B cell (primary cell): ENCODE data around the gene RPL13A.

Experiments
- EZH2 ChIP-seq: IDR thresholded peaks from 2 replicates; pipeline ENCODE4 v1.6.1; 2012; ENCODE audit warnings: borderline replicate concordance, low read depth, mild to moderate bottlenecking, moderate library complexity, low read length; ENCODE audit not compliant: insufficient read depth, poor library complexity, severe bottlenecking
- TF ChIP-seq, protein P1 (sequence below): fragments of 200-600 bp; IDR thresholded peaks from one replicate; pipeline ENCODE4 v1.8.0; 2022; ENCODE audit warnings: antibody characterized with exemption, mild to moderate bottlenecking

DNA sequence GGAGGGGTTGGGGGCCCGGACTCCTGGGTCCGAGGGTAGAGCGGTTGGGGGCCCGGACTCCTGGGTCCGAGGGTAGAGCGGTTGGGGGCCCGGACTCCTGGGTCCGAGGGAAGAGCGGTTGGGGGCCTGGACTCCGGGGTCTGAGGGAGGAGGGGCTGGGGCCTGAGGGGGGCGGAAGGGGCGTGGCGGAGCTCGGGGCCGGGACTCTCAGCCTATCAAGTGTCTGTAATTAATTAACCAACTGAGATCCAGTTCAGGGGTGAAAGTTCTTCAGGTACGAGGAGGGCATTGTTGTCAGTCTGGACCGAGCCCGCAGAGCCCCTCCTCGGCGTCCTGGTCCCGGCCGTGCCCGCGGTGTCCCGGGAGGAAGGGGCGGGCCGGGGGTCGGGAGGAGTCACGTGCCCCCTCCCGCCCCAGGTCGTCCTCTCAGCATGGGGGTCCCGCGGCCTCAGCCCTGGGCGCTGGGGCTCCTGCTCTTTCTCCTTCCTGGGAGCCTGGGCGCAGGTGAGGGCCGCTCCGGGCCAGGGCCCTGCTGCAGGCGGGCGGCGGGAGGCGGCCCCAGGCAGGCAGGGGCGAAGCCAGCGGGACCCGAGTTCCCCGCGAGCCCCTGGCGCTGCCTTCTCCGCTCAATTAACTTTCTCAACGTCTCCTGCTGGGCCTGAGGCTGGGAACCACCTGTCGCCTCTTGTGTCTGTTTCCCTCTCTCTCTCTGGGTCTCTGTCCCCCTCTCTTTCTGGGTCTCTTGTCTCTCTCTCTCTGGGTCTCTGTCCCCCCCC lies 25.8 kb downstream of the RPL13A start:
- TF ChIP-seq, protein P1, sequence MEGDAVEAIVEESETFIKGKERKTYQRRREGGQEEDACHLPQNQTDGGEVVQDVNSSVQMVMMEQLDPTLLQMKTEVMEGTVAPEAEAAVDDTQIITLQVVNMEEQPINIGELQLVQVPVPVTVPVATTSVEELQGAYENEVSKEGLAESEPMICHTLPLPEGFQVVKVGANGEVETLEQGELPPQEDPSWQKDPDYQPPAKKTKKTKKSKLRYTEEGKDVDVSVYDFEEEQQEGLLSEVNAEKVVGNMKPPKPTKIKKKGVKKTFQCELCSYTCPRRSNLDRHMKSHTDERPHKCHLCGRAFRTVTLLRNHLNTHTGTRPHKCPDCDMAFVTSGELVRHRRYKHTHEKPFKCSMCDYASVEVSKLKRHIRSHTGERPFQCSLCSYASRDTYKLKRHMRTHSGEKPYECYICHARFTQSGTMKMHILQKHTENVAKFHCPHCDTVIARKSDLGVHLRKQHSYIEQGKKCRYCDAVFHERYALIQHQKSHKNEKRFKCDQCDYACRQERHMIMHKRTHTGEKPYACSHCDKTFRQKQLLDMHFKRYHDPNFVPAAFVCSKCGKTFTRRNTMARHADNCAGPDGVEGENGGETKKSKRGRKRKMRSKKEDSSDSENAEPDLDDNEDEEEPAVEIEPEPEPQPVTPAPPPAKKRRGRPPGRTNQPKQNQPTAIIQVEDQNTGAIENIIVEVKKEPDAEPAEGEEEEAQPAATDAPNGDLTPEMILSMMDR: no peak
- no peak for TF ChIP-seq EZH2
